Measurements from ENCODE around the gene TENM4.

TENM4 gene

GRCh38 chr11:79119491-79120284 lies 321.1 kb downstream of the TENM4 start:
- DNase-seq (ENCODE audit: extremely low spot score), result no peak
- CTCF ChIA-PET, result no interaction called here
- POLR2A ChIA-PET, result no interaction called here
- TF ChIP-seq CTCF (IDR thresholded peaks at IDR 0.05; ENCODE audit: control extremely low read depth, extremely low read depth, low read depth, missing control alignments), result no peak

- TF ChIP-seq CTCF (IDR thresholded peaks at IDR 0.05; ENCODE audit: control extremely low read depth, extremely low read depth, low read depth, missing control alignments), result no peak
- CTCF ChIA-PET, result interaction anchor here (3.3 kb wide), 1 partner anchor 18 kb away, joined by 10 read pairs; no protein-coding TSS in a partner anchor
These were observed 323.3 kb downstream of the TENM4 start for GRCh38 chr11:79117488-79117887.

GRCh38 chr11:79116600-79116999 lies 324.2 kb downstream of the TENM4 start:
- ChIA-PET POLR2A (no interaction called here), CTCF (interaction anchor here (3.3 kb wide), 1 partner anchor 17 kb away, joined by 10 read pairs; no protein-coding TSS in a partner anchor)
- DNase-seq (ENCODE audit: extremely low spot score), result no peak
- no peak for TF ChIP-seq CTCF (IDR thresholded peaks at IDR 0.05; ENCODE audit: control extremely low read depth, extremely low read depth, low read depth, missing control alignments)

More at GRCh38 chr11:79117488-79117887, 323.3 kb downstream of the TENM4 start:
- no peak for DNase-seq (ENCODE audit: extremely low spot score)
- POLR2A ChIA-PET, result no interaction called here

- no peak for DNase-seq (ENCODE audit: extremely low spot score)
- ChIA-PET CTCF (interaction anchor here (1.2 to 6.7 kb wide), 2 partner anchors 14 to 467 kb away, joined by 3 to 42 read pairs; no protein-coding TSS in a partner anchor), POLR2A (no interaction called here)
- TF ChIP-seq CTCF (IDR thresholded peaks at IDR 0.05; ENCODE audit: control extremely low read depth, extremely low read depth, low read depth, missing control alignments), result no peak
These were observed 327.7 kb downstream of the TENM4 start for GRCh38 chr11:79113054-79113690.

GRCh38 chr11:79110796-79111195 lies 330.0 kb downstream of the TENM4 start:
- ChIA-PET POLR2A (no interaction called here), CTCF (interaction anchor here (6.7 kb wide), 1 partner anchor 11 kb away, joined by 42 read pairs; no protein-coding TSS in a partner anchor)
- no peak for TF ChIP-seq CTCF (IDR thresholded peaks at IDR 0.05; ENCODE audit: control extremely low read depth, extremely low read depth, low read depth, missing control alignments)
- no peak for DNase-seq (ENCODE audit: extremely low spot score)

- TF ChIP-seq CTCF (IDR thresholded peaks at IDR 0.05; ENCODE audit: control extremely low read depth, extremely low read depth, low read depth, missing control alignments), result no peak
- no peak for DNase-seq (ENCODE audit: extremely low spot score)
- ChIA-PET CTCF (interaction anchor here (1.9 to 6.7 kb wide), 2 partner anchors 11 to 464 kb away, joined by 7 to 42 read pairs; no protein-coding TSS in a partner anchor), POLR2A (no interaction called here)
These were observed 330.5 kb downstream of the TENM4 start for GRCh38 chr11:79110321-79110720.
